Stimulated activated naive CD8-positive, alpha-beta T cell treated with anti-CD3 and anti-CD28 coated beads, Interleukin-15, amount 100 ng/mL, for 72 hours (primary cell): ENCODE data around the gene ADAMTS6.
"Not testable (repeated sequence)": the region's sequence is repeated elsewhere in the genome, so short reads cannot be mapped to it uniquely, and the experiment has no call there.

Experiments
- ATAC-seq: fragments of 150-1000 bp; cut with Tn5 transposase; 2 replicates; pipeline ENCODE4 v1.10.0; 2021; ENCODE audit warnings: mild to moderate bottlenecking, moderate library complexity
- DNase-seq, 2 donors: peaks; one replicate each; pipeline ENCODE4 v3.0.0; 2021 to 2022
- H3K27ac Mint-ChIP-seq, 2 donors: one replicate each; pipeline ENCODE4 v1.8.0; 2022; ENCODE audit warnings: mild to moderate bottlenecking in 2 of 2, mixed read lengths in 2 of 2, moderate library complexity in 2 of 2
- H3K27me3 Mint-ChIP-seq: one replicate; pipeline ENCODE4 v1.8.0; 2022; ENCODE audit warnings: mixed read lengths
- H3K4me1 Mint-ChIP-seq: one replicate; pipeline ENCODE4 v1.8.0; 2022; ENCODE audit warnings: mild to moderate bottlenecking, mixed read lengths
- H3K4me3 Mint-ChIP-seq, 2 donors: one replicate each; pipeline ENCODE4 v1.8.0; 2022; ENCODE audit warnings: mild to moderate bottlenecking in 2 of 2, mixed read lengths in 2 of 2, moderate library complexity in 1 of 2
- H3K9me3 Mint-ChIP-seq, 2 donors: one replicate each; pipeline ENCODE4 v1.8.0; 2022; ENCODE audit warnings: mixed read lengths in 2 of 2

ADAMTS6 gene

GRCh38 chr5:65423623-65424022 is 58.1 kb downstream of the ADAMTS6 start:
- Mint-ChIP-seq H3K27me3 (no peaks in the 10 kb centered on the region), H3K4me3 (no peak overlapping the region), H3K27ac (no peak overlapping the region), H3K4me1 (no peaks in the 10 kb centered on the region), H3K9me3 (peaks cover 17 to 26% of the 10 kb centered on the region in 2 donors)
- ATAC-seq: no peak
- no peak for DNase-seq

GRCh38 chr5:65418661-65419060 is 63.1 kb downstream of the ADAMTS6 start:
- Mint-ChIP-seq H3K27ac (no peak overlapping the region), H3K4me3 (no peak overlapping the region), H3K9me3 (peaks cover 28 to 38% of the 10 kb centered on the region in 2 donors), H3K4me1 (no peaks in the 10 kb centered on the region), H3K27me3 (no peaks in the 10 kb centered on the region)
- ATAC-seq (no peak), DNase-seq (no peak)

- Mint-ChIP-seq H3K4me1 (no peaks in the 10 kb centered on the region), H3K27me3 (no peaks in the 10 kb centered on the region), H3K27ac (no peak overlapping the region), H3K9me3 (peaks cover 13% of the 10 kb centered on the region in 2 donors), H3K4me3 (no peak overlapping the region)
- ATAC-seq: no peak
- DNase-seq: no peak
These were observed 67.9 kb downstream of the ADAMTS6 start for GRCh38 chr5:65413822-65414221.

- no peak overlapping the region for H3K27ac Mint-ChIP-seq
- no peaks in the 10 kb centered on the region for H3K4me1 Mint-ChIP-seq
- ATAC-seq (no peak), DNase-seq (no peak)
- H3K9me3 Mint-ChIP-seq: peaks cover 9 to 12% of the 10 kb centered on the region in 2 donors
- no peaks in the 10 kb centered on the region for H3K27me3 Mint-ChIP-seq
- H3K4me3 Mint-ChIP-seq: no peak overlapping the region
These were observed 68.9 kb downstream of the ADAMTS6 start for GRCh38 chr5:65412842-65413241.

- DNase-seq: no peak
- Mint-ChIP-seq H3K27me3 (no peaks in the 10 kb centered on the region), H3K4me3 (no peak overlapping the region), H3K9me3 (no peaks in the 10 kb centered on the region), H3K27ac (no peak overlapping the region), H3K4me1 (no peaks in the 10 kb centered on the region)
- no peak for ATAC-seq
These were observed 70.4 kb downstream of the ADAMTS6 start for GRCh38 chr5:65411356-65411755.

GRCh38 chr5:65395526-65396155 is 86.1 kb downstream of the ADAMTS6 start:
- no peaks in the 10 kb centered on the region for H3K4me1 Mint-ChIP-seq
- ATAC-seq (no peak), DNase-seq (no peak)
- H3K4me3 Mint-ChIP-seq: no peak overlapping the region
- H3K27me3 Mint-ChIP-seq: no peaks in the 10 kb centered on the region
- no peaks in the 10 kb centered on the region for H3K9me3 Mint-ChIP-seq
- no peak overlapping the region for H3K27ac Mint-ChIP-seq

- H3K4me1 Mint-ChIP-seq: no peaks in the 10 kb centered on the region
- no peak overlapping the region for H3K27ac Mint-ChIP-seq
- no peak overlapping the region for H3K4me3 Mint-ChIP-seq
- no peaks in the 10 kb centered on the region for H3K27me3 Mint-ChIP-seq
- no peak for ATAC-seq
- no peak for DNase-seq
- no peaks in the 10 kb centered on the region for H3K9me3 Mint-ChIP-seq
These were observed 87.6 kb downstream of the ADAMTS6 start for GRCh38 chr5:65394087-65394486.

- DNase-seq (no peak), ATAC-seq (no peak)
- Mint-ChIP-seq H3K27me3 (no peaks in the 10 kb centered on the region), H3K9me3 (no peaks in the 10 kb centered on the region), H3K4me3 (no peak overlapping the region), H3K4me1 (no peaks in the 10 kb centered on the region), H3K27ac (no peak overlapping the region)
These were observed 90.1 kb downstream of the ADAMTS6 start for GRCh38 chr5:65391591-65391990.

- Mint-ChIP-seq H3K4me1 (no peaks in the 10 kb centered on the region), H3K9me3 (no peaks in the 10 kb centered on the region), H3K27me3 (no peaks in the 10 kb centered on the region), H3K27ac (no peak overlapping the region), H3K4me3 (no peak overlapping the region)
- ATAC-seq: no peak
- no peak for DNase-seq
These were observed 91.5 kb downstream of the ADAMTS6 start for GRCh38 chr5:65390208-65390607.

- H3K27me3 Mint-ChIP-seq: no peaks in the 10 kb centered on the region
- no peak overlapping the region for H3K4me3 Mint-ChIP-seq
- DNase-seq (no peak), ATAC-seq (no peak)
- H3K9me3 Mint-ChIP-seq: no peaks in the 10 kb centered on the region
- H3K27ac Mint-ChIP-seq: no peak overlapping the region
- no peaks in the 10 kb centered on the region for H3K4me1 Mint-ChIP-seq
These were observed 97.9 kb downstream of the ADAMTS6 start for GRCh38 chr5:65383859-65384258.

GRCh38 chr5:65382582-65382981 is 99.1 kb downstream of the ADAMTS6 start:
- no peak for ATAC-seq

GRCh38 chr5:65370505-65370904 is 111.2 kb downstream of the ADAMTS6 start:
- not testable (repeated sequence) for H3K27ac Mint-ChIP-seq, ATAC-seq, H3K4me3 Mint-ChIP-seq

More at GRCh38 chr5:65382582-65382981, 99.1 kb downstream of the ADAMTS6 start:
- H3K27me3 Mint-ChIP-seq: no peaks in the 10 kb centered on the region
- H3K4me3 Mint-ChIP-seq: no peak overlapping the region
- no peak overlapping the region for H3K27ac Mint-ChIP-seq
- no peaks in the 10 kb centered on the region for H3K9me3 Mint-ChIP-seq
- DNase-seq: no peak
- no peaks in the 10 kb centered on the region for H3K4me1 Mint-ChIP-seq

GRCh38 chr5:65366655-65367054 is 115.1 kb downstream of the ADAMTS6 start:
- Mint-ChIP-seq H3K27me3 (no peaks in the 10 kb centered on the region), H3K27ac (peak overlapping the region in 1 of 2 donors; percentile 17), H3K9me3 (peaks cover 0 to 7% of the 10 kb centered on the region in 2 donors), H3K4me3 (no peak overlapping the region), H3K4me1 (no peaks in the 10 kb centered on the region)
- ATAC-seq: no peak
- no peak for DNase-seq

More at GRCh38 chr5:65370505-65370904, 111.2 kb downstream of the ADAMTS6 start:
- not testable (repeated sequence) for H3K27me3 Mint-ChIP-seq, H3K4me1 Mint-ChIP-seq, DNase-seq, H3K9me3 Mint-ChIP-seq

- Mint-ChIP-seq H3K27me3 (no peaks in the 10 kb centered on the region), H3K9me3 (no peaks in the 10 kb centered on the region), H3K27ac (no peak overlapping the region), H3K4me1 (no peaks in the 10 kb centered on the region), H3K4me3 (no peak overlapping the region)
- ATAC-seq (no peak), DNase-seq (no peak)
These were observed 116.8 kb downstream of the ADAMTS6 start for GRCh38 chr5:65364907-65365306.

GRCh38 chr5:65363499-65363898 is 118.2 kb downstream of the ADAMTS6 start:
- Mint-ChIP-seq H3K9me3 (no peaks in the 10 kb centered on the region), H3K27ac (no peak overlapping the region), H3K27me3 (no peaks in the 10 kb centered on the region), H3K4me3 (no peak overlapping the region), H3K4me1 (no peaks in the 10 kb centered on the region)
- no peak for DNase-seq
- no peak for ATAC-seq

GRCh38 chr5:65359981-65360380 is 121.7 kb downstream of the ADAMTS6 start:
- Mint-ChIP-seq H3K4me1 (no peaks in the 10 kb centered on the region), H3K4me3 (no peak overlapping the region), H3K27ac (no peak overlapping the region), H3K27me3 (no peaks in the 10 kb centered on the region), H3K9me3 (no peaks in the 10 kb centered on the region)
- DNase-seq (no peak), ATAC-seq (no peak)

- no peak overlapping the region for H3K27ac Mint-ChIP-seq
These were observed 122.2 kb downstream of the ADAMTS6 start for GRCh38 chr5:65359569-65359968.

More at GRCh38 chr5:65359569-65359968, 122.2 kb downstream of the ADAMTS6 start:
- DNase-seq: no peak
- Mint-ChIP-seq H3K4me1 (no peaks in the 10 kb centered on the region), H3K27me3 (no peaks in the 10 kb centered on the region), H3K4me3 (no peak overlapping the region), H3K9me3 (no peaks in the 10 kb centered on the region)
- ATAC-seq: no peak
